ENCODE data around the gene DOCK8.

DNA sequence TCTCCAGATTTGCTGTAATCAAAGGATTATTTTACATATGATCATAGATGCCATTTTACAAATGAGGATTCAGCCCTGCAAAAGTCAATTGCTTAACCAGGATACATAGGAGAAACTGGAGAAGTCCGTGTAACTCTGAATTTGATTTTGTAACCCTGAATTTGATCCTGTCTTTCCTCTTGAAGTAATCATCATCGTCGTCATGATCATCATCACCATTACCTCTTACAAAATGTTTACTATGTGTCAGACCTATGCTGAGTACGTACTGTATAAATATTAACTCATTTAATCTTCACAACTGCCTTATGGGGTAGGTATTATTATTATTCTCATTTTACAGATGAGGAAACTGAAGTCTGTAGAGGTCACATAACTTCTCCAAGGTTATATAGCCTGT is 271.5 kb downstream of the DOCK8 start:
- TF ChIP-seq CEBPB (IDR thresholded peaks at IDR 0.05) (peak; percentile 30 to 76; a peak in 2 of 4 replicates), EP300 (IDR thresholded peaks at IDR 0.05) (peak; percentile 54 to 66; a peak in 2 of 5 replicates), POLR2A (IDR thresholded peaks at IDR 0.05; ENCODE audit: low read length) (no peak), SREBF2 (IDR thresholded peaks at IDR 0.05) (no peak), RNF2 (IDR thresholded peaks at IDR 0.05; ENCODE audit: borderline replicate concordance, low read depth) (no peak), CBX2 (IDR thresholded peaks at IDR 0.05; ENCODE audit: borderline replicate concordance, low read depth) (no peak), CHD4 (IDR thresholded peaks at IDR 0.05; ENCODE audit: borderline replicate concordance) (no peak)
- TF ChIP-seq, protein P1, sequence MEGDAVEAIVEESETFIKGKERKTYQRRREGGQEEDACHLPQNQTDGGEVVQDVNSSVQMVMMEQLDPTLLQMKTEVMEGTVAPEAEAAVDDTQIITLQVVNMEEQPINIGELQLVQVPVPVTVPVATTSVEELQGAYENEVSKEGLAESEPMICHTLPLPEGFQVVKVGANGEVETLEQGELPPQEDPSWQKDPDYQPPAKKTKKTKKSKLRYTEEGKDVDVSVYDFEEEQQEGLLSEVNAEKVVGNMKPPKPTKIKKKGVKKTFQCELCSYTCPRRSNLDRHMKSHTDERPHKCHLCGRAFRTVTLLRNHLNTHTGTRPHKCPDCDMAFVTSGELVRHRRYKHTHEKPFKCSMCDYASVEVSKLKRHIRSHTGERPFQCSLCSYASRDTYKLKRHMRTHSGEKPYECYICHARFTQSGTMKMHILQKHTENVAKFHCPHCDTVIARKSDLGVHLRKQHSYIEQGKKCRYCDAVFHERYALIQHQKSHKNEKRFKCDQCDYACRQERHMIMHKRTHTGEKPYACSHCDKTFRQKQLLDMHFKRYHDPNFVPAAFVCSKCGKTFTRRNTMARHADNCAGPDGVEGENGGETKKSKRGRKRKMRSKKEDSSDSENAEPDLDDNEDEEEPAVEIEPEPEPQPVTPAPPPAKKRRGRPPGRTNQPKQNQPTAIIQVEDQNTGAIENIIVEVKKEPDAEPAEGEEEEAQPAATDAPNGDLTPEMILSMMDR (IDR thresholded peaks at IDR 0.05), result no peak
- TF ChIP-seq, protein P2, sequence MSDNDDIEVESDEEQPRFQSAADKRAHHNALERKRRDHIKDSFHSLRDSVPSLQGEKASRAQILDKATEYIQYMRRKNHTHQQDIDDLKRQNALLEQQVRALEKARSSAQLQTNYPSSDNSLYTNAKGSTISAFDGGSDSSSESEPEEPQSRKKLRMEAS (IDR thresholded peaks at IDR 0.05), result no peak
